NCI-H345 treated with DMSO at 0.1 percent for 48 hours (cell line): ENCODE results near the gene CTIF.

Source experiments
- DNase-seq: peaks from one replicate; lab custom pipeline; 2025; ENCODE audit not compliant: unreplicated experiment; lab: John Stamatoyannopoulos, UW

CTIF gene

GRCh38 chr18:48796491-48797205 is 257.8 kb downstream of the CTIF start:
- no peak for DNase-seq

- no peak for DNase-seq
Observed at GRCh38 chr18:48797841-48798255, 259.0 kb downstream of the CTIF start.

GRCh38 chr18:48798334-48799245 is 259.8 kb downstream of the CTIF start:
- no peak for DNase-seq

- no peak for DNase-seq
Observed at GRCh38 chr18:48799724-48800315, 261.0 kb downstream of the CTIF start.

GRCh38 chr18:48800466-48800865 is 261.6 kb downstream of the CTIF start:
- no peak for DNase-seq

- no peak for DNase-seq
Observed at GRCh38 chr18:48800876-48801727, 262.3 kb downstream of the CTIF start.

GRCh38 chr18:48801728-48802542 is 263.1 kb downstream of the CTIF start:
- no peak for DNase-seq

- DNase-seq = no peak
Observed at GRCh38 chr18:48802543-48803290, 263.9 kb downstream of the CTIF start.

- no peak for DNase-seq
Observed at GRCh38 chr18:48803518-48803917, 264.7 kb downstream of the CTIF start.

GRCh38 chr18:48803951-48804855 is 265.4 kb downstream of the CTIF start:
- no peak for DNase-seq

GRCh38 chr18:48804856-48805610 is 266.2 kb downstream of the CTIF start:
- no peak for DNase-seq

- no peak for DNase-seq
Observed at GRCh38 chr18:48805826-48806535, 267.1 kb downstream of the CTIF start.

GRCh38 chr18:48806551-48807261 is 267.9 kb downstream of the CTIF start:
- no peak for DNase-seq

GRCh38 chr18:48808476-48808875 is 269.6 kb downstream of the CTIF start:
- no peak for DNase-seq

GRCh38 chr18:48809365-48809764 is 270.5 kb downstream of the CTIF start:
- no peak for DNase-seq

GRCh38 chr18:48810805-48811204 is 272.0 kb downstream of the CTIF start:
- DNase-seq = no peak
